ENCODE measurements around the gene TMPRSS12. TPM values are rescaled to one million over a fixed set of nuclear protein-coding genes. Genes with fewer than 3 reads are reported as not detected.

The TMPRSS12 gene, protein sequence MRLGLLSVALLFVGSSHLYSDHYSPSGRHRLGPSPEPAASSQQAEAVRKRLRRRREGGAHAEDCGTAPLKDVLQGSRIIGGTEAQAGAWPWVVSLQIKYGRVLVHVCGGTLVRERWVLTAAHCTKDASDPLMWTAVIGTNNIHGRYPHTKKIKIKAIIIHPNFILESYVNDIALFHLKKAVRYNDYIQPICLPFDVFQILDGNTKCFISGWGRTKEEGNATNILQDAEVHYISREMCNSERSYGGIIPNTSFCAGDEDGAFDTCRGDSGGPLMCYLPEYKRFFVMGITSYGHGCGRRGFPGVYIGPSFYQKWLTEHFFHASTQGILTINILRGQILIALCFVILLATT
- total RNA-seq, result not detected in 2 replicates

DNA sequence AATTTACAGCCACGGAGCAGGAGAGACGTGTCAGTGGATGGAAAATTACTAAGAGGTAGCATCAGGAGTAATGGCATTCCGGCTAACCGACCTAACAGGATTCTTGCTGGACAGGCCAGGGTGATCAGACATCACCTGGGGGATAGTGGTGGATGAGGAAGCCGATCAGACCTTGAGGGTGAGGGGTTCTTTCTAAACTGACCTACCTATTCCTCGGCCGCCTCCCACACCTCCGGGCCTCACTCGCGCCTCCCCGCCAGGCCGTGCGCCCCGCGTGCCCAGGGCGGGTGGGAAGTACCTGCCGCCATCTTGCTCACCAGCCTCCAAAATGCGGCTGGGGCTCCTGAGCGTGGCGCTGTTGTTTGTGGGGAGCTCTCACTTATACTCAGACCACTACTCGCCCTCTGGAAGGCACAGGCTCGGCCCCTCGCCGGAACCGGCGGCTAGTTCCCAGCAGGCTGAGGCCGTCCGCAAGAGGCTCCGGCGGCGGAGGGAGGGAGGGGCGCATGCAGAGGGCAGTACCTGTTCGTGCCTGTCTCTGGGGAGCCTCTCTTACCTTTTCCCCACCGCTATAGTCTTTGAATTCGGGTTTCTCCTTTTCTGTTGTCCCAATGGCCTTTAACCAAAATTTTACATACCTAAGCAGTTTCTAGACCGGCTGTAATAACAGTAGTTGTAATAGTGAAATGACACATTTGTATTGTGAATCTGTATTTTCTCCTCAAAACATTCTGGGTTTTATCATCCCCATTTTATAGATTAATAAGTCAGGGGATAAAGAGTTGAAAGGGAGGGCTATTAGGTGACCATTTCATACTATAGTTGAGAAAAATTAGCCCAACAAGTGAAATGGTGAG, at the start of gene TMPRSS12:
Gene TMPRSS12, plus strand, starts transcription at position 290 of the 857 bp plus-strand sequence. Its CDS starts 39 bp downstream, at position 329.

Other genes starting within 250 kb of the TMPRSS12 start
- gene ATF1, start 78.8 kb upstream of the TMPRSS12 start, total RNA-seq, result 27.3 and 28.9 TPM in 2 replicates
- gene HIGD1C, start 109.6 kb downstream of the TMPRSS12 start, total RNA-seq, result not detected in 2 replicates
- gene SLC11A2, start 183.5 kb downstream of the TMPRSS12 start, total RNA-seq, result 62.2 and 67.5 TPM in 2 replicates
- 53.4 and 71.7 TPM in 2 replicates for gene LETMD1, start 205.4 kb downstream of the TMPRSS12 start, total RNA-seq
- gene CSRNP2, start 240.7 kb downstream of the TMPRSS12 start, total RNA-seq, result 9.5 and 10.4 TPM in 2 replicates

Measured in bronchial smooth muscle cell (primary cell).